ENCODE measurements around the gene FBLN2.

FBLN2 gene

GRCh38 chr3:13508496-13508895 lies 40.4 kb upstream of the FBLN2 start:
- H3K27ac ChIP-seq (replicated peaks) = no peak overlapping the region
- TF ChIP-seq POLR2AphosphoS5 (IDR thresholded peaks at IDR 0.05; ENCODE audit: low read depth) = no peak
- TF ChIP-seq SPI1 (IDR thresholded peaks at IDR 0.05; ENCODE audit: borderline replicate concordance, low read depth) = no peak
- TF ChIP-seq CTCF (IDR thresholded peaks at IDR 0.05; ENCODE audit: insufficient read depth, low read length) = no peak

GRCh38 chr3:13509059-13509815 lies 39.7 kb upstream of the FBLN2 start:
- no peak overlapping the region for H3K4me3 ChIP-seq (replicated peaks; ENCODE audit: insufficient read depth, low read length)
- DNase-seq (ENCODE audit: low read depth in 1 of 2, low spot score in 1 of 2) = no peak
- no peak overlapping the region for H3K27ac ChIP-seq (replicated peaks)
- TF ChIP-seq SPI1 (IDR thresholded peaks at IDR 0.05; ENCODE audit: borderline replicate concordance, low read depth) = no peak
- no peak for TF ChIP-seq CTCF (IDR thresholded peaks at IDR 0.05; ENCODE audit: insufficient read depth, low read length)
- TF ChIP-seq GABPA (IDR thresholded peaks at IDR 0.05; ENCODE audit: low read depth) = no peak
- TF ChIP-seq POLR2AphosphoS5 (IDR thresholded peaks at IDR 0.05; ENCODE audit: low read depth) = no peak
- TF ChIP-seq REST (IDR thresholded peaks at IDR 0.05; ENCODE audit: insufficient replicate concordance, low read depth) = no peak
- no peaks in the 10 kb centered on the region for H3K27me3 ChIP-seq (ENCODE audit: insufficient read depth, poor library complexity, severe bottlenecking)

More at GRCh38 chr3:13508496-13508895, 40.4 kb upstream of the FBLN2 start:
- Histone ChIP-seq H3K27me3 (ENCODE audit: insufficient read depth, poor library complexity, severe bottlenecking) (no peaks in the 10 kb centered on the region), H3K4me3 (replicated peaks; ENCODE audit: insufficient read depth, low read length) (no peak overlapping the region)
- no peak for DNase-seq (ENCODE audit: low read depth in 1 of 2, low spot score in 1 of 2)

- no peak for TF ChIP-seq REST (IDR thresholded peaks at IDR 0.05; ENCODE audit: insufficient replicate concordance, low read depth)
- TF ChIP-seq POLR2AphosphoS5 (IDR thresholded peaks at IDR 0.05; ENCODE audit: low read depth) = no peak
- no peak for TF ChIP-seq SPI1 (IDR thresholded peaks at IDR 0.05; ENCODE audit: borderline replicate concordance, low read depth)
- TF ChIP-seq GABPA (IDR thresholded peaks at IDR 0.05; ENCODE audit: low read depth) = no peak
- TF ChIP-seq CTCF (IDR thresholded peaks at IDR 0.05; ENCODE audit: insufficient read depth, low read length) = no peak
- Histone ChIP-seq H3K27me3 (ENCODE audit: insufficient read depth, poor library complexity, severe bottlenecking) (no peaks in the 10 kb centered on the region), H3K27ac (replicated peaks) (no peak overlapping the region), H3K4me3 (replicated peaks; ENCODE audit: insufficient read depth, low read length) (no peak overlapping the region)
- DNase-seq (ENCODE audit: low read depth in 1 of 2, low spot score in 1 of 2) = no peak
Observed at GRCh38 chr3:13509816-13510192, 39.1 kb upstream of the FBLN2 start.

GRCh38 chr3:13512451-13512850 lies 36.5 kb upstream of the FBLN2 start:
- no peak overlapping the region for H3K27ac ChIP-seq (replicated peaks)
- DNase-seq (ENCODE audit: low read depth in 1 of 2, low spot score in 1 of 2) = no peak
- H3K27me3 ChIP-seq (ENCODE audit: insufficient read depth, poor library complexity, severe bottlenecking) = no peaks in the 10 kb centered on the region
- TF ChIP-seq GABPA (IDR thresholded peaks at IDR 0.05; ENCODE audit: low read depth) (no peak), CTCF (IDR thresholded peaks at IDR 0.05; ENCODE audit: insufficient read depth, low read length) (no peak), REST (IDR thresholded peaks at IDR 0.05; ENCODE audit: insufficient replicate concordance, low read depth) (no peak), SPI1 (IDR thresholded peaks at IDR 0.05; ENCODE audit: borderline replicate concordance, low read depth) (no peak), POLR2AphosphoS5 (IDR thresholded peaks at IDR 0.05; ENCODE audit: low read depth) (no peak)
- H3K4me3 ChIP-seq (replicated peaks; ENCODE audit: insufficient read depth, low read length) = no peak overlapping the region

Measured in HL-60 (cell line).